HG02759 (cell line): ENCODE results near the gene CFAP61.

Source experiments
- ATAC-seq: cut with Tn5 transposase; IDR thresholded peaks from one replicate; pipeline ENCODE4 v1.9.1; 2021; ENCODE audit warnings: mild to moderate bottlenecking, moderate library complexity; ENCODE audit not compliant: unreplicated experiment

Gene CFAP61

GRCh38 chr20:20393207-20394120, 341.1 kb downstream of the CFAP61 start:
- ATAC-seq = no peak

- no peak for ATAC-seq
Observed at GRCh38 chr20:20395087-20395486, 342.8 kb downstream of the CFAP61 start.

GRCh38 chr20:20395903-20396568, 343.7 kb downstream of the CFAP61 start:
- no peak for ATAC-seq

- no peak for ATAC-seq
Observed at GRCh38 chr20:20396794-20397193, 344.5 kb downstream of the CFAP61 start.

GRCh38 chr20:20398123-20398522, 345.8 kb downstream of the CFAP61 start:
- no peak for ATAC-seq

GRCh38 chr20:20399531-20400500, 347.5 kb downstream of the CFAP61 start:
- no peak for ATAC-seq

- ATAC-seq = no peak
Observed at GRCh38 chr20:20401991-20402390, 349.7 kb downstream of the CFAP61 start.

- ATAC-seq = no peak
Observed at GRCh38 chr20:20404633-20405032, 352.3 kb downstream of the CFAP61 start.

- no peak for ATAC-seq
Observed at GRCh38 chr20:20405623-20406022, 353.3 kb downstream of the CFAP61 start.

- ATAC-seq = no peak
Observed at GRCh38 chr20:20406306-20406705, 354.0 kb downstream of the CFAP61 start.

GRCh38 chr20:20407891-20408805, 355.8 kb downstream of the CFAP61 start:
- no peak for ATAC-seq

GRCh38 chr20:20409331-20409730, 357.0 kb downstream of the CFAP61 start:
- ATAC-seq = no peak
